Measurements from ENCODE around the gene CIZ1.

Gene CIZ1

GRCh38 chr9:128120061-128120740 is 71.2 kb downstream of the CIZ1 start:
- Histone ChIP-seq H3K27ac (ENCODE audit: low read depth, low read length) (no peak overlapping the region), H3K4me3 (ENCODE audit: low read depth, low read length) (no peak overlapping the region), H3K27me3 (ENCODE audit: insufficient read depth, low read length) (no peaks in the 10 kb centered on the region), H2AFZ (ENCODE audit: low read length, unreplicated experiment) (no peak overlapping the region), H3K79me2 (ENCODE audit: control insufficient read depth, insufficient read depth, low read length, unreplicated experiment) (peaks cover 4% of the 10 kb centered on the region), H3K36me3 (ENCODE audit: insufficient read depth, low read length) (no peaks in the 10 kb centered on the region), H3K4me1 (ENCODE audit: control insufficient read depth, insufficient read depth, low read length, unreplicated experiment) (no peaks in the 10 kb centered on the region)

GRCh38 chr9:128118971-128119665 is 72.3 kb downstream of the CIZ1 start:
- H3K79me2 ChIP-seq (ENCODE audit: control insufficient read depth, insufficient read depth, low read length, unreplicated experiment), result no peaks in the 10 kb centered on the region
- no peaks in the 10 kb centered on the region for H3K27me3 ChIP-seq (ENCODE audit: insufficient read depth, low read length)
- peaks cover 4% of the 10 kb centered on the region; the same call in 1 of the 2 replicates for H3K36me3 ChIP-seq (ENCODE audit: insufficient read depth, low read length)
- H3K27ac ChIP-seq (ENCODE audit: low read depth, low read length), result no peak overlapping the region
- H3K4me3 ChIP-seq (ENCODE audit: low read depth, low read length), result no peak overlapping the region
- H2AFZ ChIP-seq (ENCODE audit: low read length, unreplicated experiment), result no peak overlapping the region
- no peaks in the 10 kb centered on the region for H3K4me1 ChIP-seq (ENCODE audit: control insufficient read depth, insufficient read depth, low read length, unreplicated experiment)

GRCh38 chr9:128118472-128118857 is 72.9 kb downstream of the CIZ1 start:
- Histone ChIP-seq H3K4me3 (ENCODE audit: low read depth, low read length) (no peak overlapping the region), H3K79me2 (ENCODE audit: control insufficient read depth, insufficient read depth, low read length, unreplicated experiment) (no peaks in the 10 kb centered on the region), H3K36me3 (ENCODE audit: insufficient read depth, low read length) (peaks cover 4% of the 10 kb centered on the region; the same call in 1 of the 2 replicates), H2AFZ (ENCODE audit: low read length, unreplicated experiment) (no peak overlapping the region), H3K27ac (ENCODE audit: low read depth, low read length) (no peak overlapping the region), H3K4me1 (ENCODE audit: control insufficient read depth, insufficient read depth, low read length, unreplicated experiment) (no peaks in the 10 kb centered on the region), H3K27me3 (ENCODE audit: insufficient read depth, low read length) (no peaks in the 10 kb centered on the region)

- H3K36me3 ChIP-seq (ENCODE audit: insufficient read depth, low read length), result peaks cover 4% of the 10 kb centered on the region; the same call in 1 of the 2 replicates
- H3K4me3 ChIP-seq (ENCODE audit: low read depth, low read length), result no peak overlapping the region
- no peak overlapping the region for H2AFZ ChIP-seq (ENCODE audit: low read length, unreplicated experiment)
- no peaks in the 10 kb centered on the region for H3K4me1 ChIP-seq (ENCODE audit: control insufficient read depth, insufficient read depth, low read length, unreplicated experiment)
- no peaks in the 10 kb centered on the region for H3K27me3 ChIP-seq (ENCODE audit: insufficient read depth, low read length)
- H3K79me2 ChIP-seq (ENCODE audit: control insufficient read depth, insufficient read depth, low read length, unreplicated experiment), result no peaks in the 10 kb centered on the region
- no peak overlapping the region for H3K27ac ChIP-seq (ENCODE audit: low read depth, low read length)
Measured at GRCh38 chr9:128117613-128118471, 73.5 kb downstream of the CIZ1 start.

- Histone ChIP-seq H2AFZ (ENCODE audit: low read length, unreplicated experiment) (no peak overlapping the region), H3K4me3 (ENCODE audit: low read depth, low read length) (no peak overlapping the region), H3K27me3 (ENCODE audit: insufficient read depth, low read length) (no peaks in the 10 kb centered on the region), H3K79me2 (ENCODE audit: control insufficient read depth, insufficient read depth, low read length, unreplicated experiment) (no peaks in the 10 kb centered on the region), H3K36me3 (ENCODE audit: insufficient read depth, low read length) (peaks cover 4% of the 10 kb centered on the region; the same call in 1 of the 2 replicates), H3K27ac (ENCODE audit: low read depth, low read length) (no peak overlapping the region), H3K4me1 (ENCODE audit: control insufficient read depth, insufficient read depth, low read length, unreplicated experiment) (no peaks in the 10 kb centered on the region)
Measured at GRCh38 chr9:128116104-128117083, 75.0 kb downstream of the CIZ1 start.

Data from ACC112 (cell line).